NCI-H2196 (cell line): Measurements from ENCODE around the gene CUBN.
"Not testable (repeated sequence)": the region's sequence is repeated elsewhere in the genome, so short reads cannot be mapped to it uniquely, and the experiment has no call there.

Source experiments
- DNase-seq: peaks from one replicate; lab custom pipeline; 2025; ENCODE audit not compliant: unreplicated experiment; lab: John Stamatoyannopoulos, UW

The CUBN gene

GRCh38 chr10:17019696-17020095 lies 109.9 kb downstream of the CUBN start:
- DNase-seq = no peak

- DNase-seq = not testable (repeated sequence)
Measured at GRCh38 chr10:17013131-17013983, 116.3 kb downstream of the CUBN start.

GRCh38 chr10:17012731-17013130 lies 116.9 kb downstream of the CUBN start:
- not testable (repeated sequence) for DNase-seq

- DNase-seq = no peak
Measured at GRCh38 chr10:17010363-17011145, 119.1 kb downstream of the CUBN start.

GRCh38 chr10:17009212-17009700 lies 120.4 kb downstream of the CUBN start:
- no peak for DNase-seq

- DNase-seq = no peak
Measured at GRCh38 chr10:17007418-17007770, 122.2 kb downstream of the CUBN start.

GRCh38 chr10:17006631-17007417 lies 122.8 kb downstream of the CUBN start:
- DNase-seq = no peak

GRCh38 chr10:17005621-17006566 lies 123.7 kb downstream of the CUBN start:
- no peak for DNase-seq

- no peak for DNase-seq
Measured at GRCh38 chr10:17004801-17005380, 124.7 kb downstream of the CUBN start.

- no peak for DNase-seq
Measured at GRCh38 chr10:17003651-17004286, 125.8 kb downstream of the CUBN start.

GRCh38 chr10:17003151-17003550 lies 126.5 kb downstream of the CUBN start:
- DNase-seq = no peak

GRCh38 chr10:17001961-17002749 lies 127.5 kb downstream of the CUBN start:
- DNase-seq = no peak

GRCh38 chr10:17001297-17001744 lies 128.3 kb downstream of the CUBN start:
- DNase-seq = no peak

- DNase-seq = no peak
Measured at GRCh38 chr10:16999665-17000451, 129.8 kb downstream of the CUBN start.

- no peak for DNase-seq
Measured at GRCh38 chr10:16996530-16996964, 133.1 kb downstream of the CUBN start.

- DNase-seq = no peak
Measured at GRCh38 chr10:16995867-16996529, 133.6 kb downstream of the CUBN start.

- no peak for DNase-seq
Measured at GRCh38 chr10:16993186-16993585, 136.4 kb downstream of the CUBN start.
